ENCODE data around the gene KCNC2.

Gene KCNC2

GRCh38 chr12:75137896-75138295, 71.7 kb downstream of the KCNC2 start:
- no peaks in the 10 kb centered on the region for H3K4me1 Mint-ChIP-seq (ENCODE audit: low read depth in 2 of 2)
- no peak for DNase-seq
- no peaks in the 10 kb centered on the region for H3K9me3 Mint-ChIP-seq
- H3K4me3 Mint-ChIP-seq: no peak overlapping the region
- ATAC-seq (replicated peaks): no peak
- H3K27me3 Mint-ChIP-seq: no peaks in the 10 kb centered on the region
- H3K36me3 Mint-ChIP-seq (ENCODE audit: insufficient read depth): no peaks in the 10 kb centered on the region
- no peak overlapping the region for H3K27ac Mint-ChIP-seq

GRCh38 chr12:75135026-75135425, 74.6 kb downstream of the KCNC2 start:
- Mint-ChIP-seq H3K4me1 (ENCODE audit: low read depth in 2 of 2) (no peaks in the 10 kb centered on the region), H3K4me3 (no peak overlapping the region), H3K27ac (no peak overlapping the region), H3K9me3 (no peaks in the 10 kb centered on the region), H3K27me3 (no peaks in the 10 kb centered on the region), H3K36me3 (ENCODE audit: insufficient read depth) (no peaks in the 10 kb centered on the region)
- DNase-seq: no peak
- no peak for ATAC-seq (replicated peaks)

- H3K4me1 Mint-ChIP-seq (ENCODE audit: low read depth in 2 of 2): no peaks in the 10 kb centered on the region
- H3K4me3 Mint-ChIP-seq: no peak overlapping the region
- H3K36me3 Mint-ChIP-seq (ENCODE audit: insufficient read depth): no peaks in the 10 kb centered on the region
- ATAC-seq (replicated peaks): no peak
- H3K9me3 Mint-ChIP-seq: no peaks in the 10 kb centered on the region
- no peaks in the 10 kb centered on the region for H3K27me3 Mint-ChIP-seq
- no peak for DNase-seq
- no peak overlapping the region for H3K27ac Mint-ChIP-seq
Observed at GRCh38 chr12:75130811-75131210, 78.8 kb downstream of the KCNC2 start.

- no peaks in the 10 kb centered on the region for H3K9me3 Mint-ChIP-seq
- H3K27ac Mint-ChIP-seq: no peak overlapping the region
- no peak for ATAC-seq (replicated peaks)
- H3K27me3 Mint-ChIP-seq: no peaks in the 10 kb centered on the region
- no peaks in the 10 kb centered on the region for H3K4me1 Mint-ChIP-seq (ENCODE audit: low read depth in 2 of 2)
- no peak for DNase-seq
- no peaks in the 10 kb centered on the region for H3K36me3 Mint-ChIP-seq (ENCODE audit: insufficient read depth)
- no peak overlapping the region for H3K4me3 Mint-ChIP-seq
Observed at GRCh38 chr12:75129275-75129674, 80.4 kb downstream of the KCNC2 start.

GRCh38 chr12:75121036-75121705, 88.5 kb downstream of the KCNC2 start:
- H3K27ac Mint-ChIP-seq: no peak overlapping the region
- no peak for DNase-seq
- no peaks in the 10 kb centered on the region for H3K9me3 Mint-ChIP-seq
- no peak for ATAC-seq (replicated peaks)
- no peaks in the 10 kb centered on the region for H3K36me3 Mint-ChIP-seq (ENCODE audit: insufficient read depth)
- H3K4me1 Mint-ChIP-seq (ENCODE audit: low read depth in 2 of 2): no peaks in the 10 kb centered on the region
- no peaks in the 10 kb centered on the region for H3K27me3 Mint-ChIP-seq
- no peak overlapping the region for H3K4me3 Mint-ChIP-seq

- no peaks in the 10 kb centered on the region for H3K4me1 Mint-ChIP-seq (ENCODE audit: low read depth in 2 of 2)
- peaks cover 0 to under 1% of the 10 kb centered on the region in 2 donors for H3K9me3 Mint-ChIP-seq
- H3K27me3 Mint-ChIP-seq: no peaks in the 10 kb centered on the region
- DNase-seq (no peak), ATAC-seq (replicated peaks) (no peak)
- no peak overlapping the region for H3K4me3 Mint-ChIP-seq
- no peaks in the 10 kb centered on the region for H3K36me3 Mint-ChIP-seq (ENCODE audit: insufficient read depth)
- no peak overlapping the region for H3K27ac Mint-ChIP-seq
Observed at GRCh38 chr12:75120311-75120711, 89.3 kb downstream of the KCNC2 start.

GRCh38 chr12:75116646-75117198, 92.9 kb downstream of the KCNC2 start:
- H3K4me3 Mint-ChIP-seq: no peak overlapping the region
- DNase-seq: no peak
- no peak overlapping the region for H3K27ac Mint-ChIP-seq
- H3K36me3 Mint-ChIP-seq (ENCODE audit: insufficient read depth): no peaks in the 10 kb centered on the region
- H3K27me3 Mint-ChIP-seq: no peaks in the 10 kb centered on the region
- H3K4me1 Mint-ChIP-seq (ENCODE audit: low read depth in 2 of 2): no peaks in the 10 kb centered on the region
- peaks cover 0 to 4% of the 10 kb centered on the region in 2 donors for H3K9me3 Mint-ChIP-seq
- no peak for ATAC-seq (replicated peaks)

- no peaks in the 10 kb centered on the region for H3K4me1 Mint-ChIP-seq (ENCODE audit: low read depth in 2 of 2)
Observed at GRCh38 chr12:75115748-75116147, 93.9 kb downstream of the KCNC2 start.

GRCh38 chr12:75103822-75104221, 105.8 kb downstream of the KCNC2 start:
- Mint-ChIP-seq H3K27me3 (no peaks in the 10 kb centered on the region), H3K4me3 (no peak overlapping the region), H3K4me1 (ENCODE audit: low read depth in 2 of 2) (no peaks in the 10 kb centered on the region), H3K9me3 (no peaks in the 10 kb centered on the region), H3K27ac (no peak overlapping the region), H3K36me3 (ENCODE audit: insufficient read depth) (no peaks in the 10 kb centered on the region)
- DNase-seq: no peak
- ATAC-seq (replicated peaks): no peak

More at GRCh38 chr12:75115748-75116147, 93.9 kb downstream of the KCNC2 start:
- ATAC-seq (replicated peaks): no peak
- no peak for DNase-seq
- H3K36me3 Mint-ChIP-seq (ENCODE audit: insufficient read depth): no peaks in the 10 kb centered on the region
- H3K4me3 Mint-ChIP-seq: no peak overlapping the region
- no peak overlapping the region for H3K27ac Mint-ChIP-seq
- H3K9me3 Mint-ChIP-seq: peaks cover 0 to 4% of the 10 kb centered on the region in 2 donors
- H3K27me3 Mint-ChIP-seq: no peaks in the 10 kb centered on the region

- DNase-seq: no peak
- Mint-ChIP-seq H3K27ac (no peak overlapping the region), H3K27me3 (no peaks in the 10 kb centered on the region), H3K9me3 (no peaks in the 10 kb centered on the region), H3K4me3 (no peak overlapping the region), H3K36me3 (ENCODE audit: insufficient read depth) (no peaks in the 10 kb centered on the region), H3K4me1 (ENCODE audit: low read depth in 2 of 2) (no peaks in the 10 kb centered on the region)
- ATAC-seq (replicated peaks): no peak
Observed at GRCh38 chr12:75101781-75102180, 107.9 kb downstream of the KCNC2 start.

- Mint-ChIP-seq H3K4me1 (ENCODE audit: low read depth in 2 of 2) (no peaks in the 10 kb centered on the region), H3K27me3 (no peaks in the 10 kb centered on the region), H3K9me3 (no peaks in the 10 kb centered on the region), H3K36me3 (ENCODE audit: insufficient read depth) (no peaks in the 10 kb centered on the region), H3K27ac (no peak overlapping the region), H3K4me3 (no peak overlapping the region)
- no peak for DNase-seq
- no peak for ATAC-seq (replicated peaks)
Observed at GRCh38 chr12:75099210-75099609, 110.4 kb downstream of the KCNC2 start.

- no peak overlapping the region for H3K4me3 Mint-ChIP-seq
Observed at GRCh38 chr12:75097003-75097402, 112.6 kb downstream of the KCNC2 start.

GRCh38 chr12:75087654-75088053, 122.0 kb downstream of the KCNC2 start:
- Mint-ChIP-seq H3K36me3 (ENCODE audit: insufficient read depth) (no peaks in the 10 kb centered on the region), H3K4me1 (ENCODE audit: low read depth in 2 of 2) (no peaks in the 10 kb centered on the region), H3K9me3 (peaks cover 0 to 2% of the 10 kb centered on the region in 2 donors), H3K27me3 (no peaks in the 10 kb centered on the region), H3K4me3 (no peak overlapping the region), H3K27ac (no peak overlapping the region)
- ATAC-seq (replicated peaks) (no peak), DNase-seq (no peak)

More at GRCh38 chr12:75097003-75097402, 112.6 kb downstream of the KCNC2 start:
- no peak for DNase-seq
- H3K9me3 Mint-ChIP-seq: no peaks in the 10 kb centered on the region
- no peak overlapping the region for H3K27ac Mint-ChIP-seq
- H3K4me1 Mint-ChIP-seq (ENCODE audit: low read depth in 2 of 2): no peaks in the 10 kb centered on the region
- ATAC-seq (replicated peaks): no peak
- no peaks in the 10 kb centered on the region for H3K36me3 Mint-ChIP-seq (ENCODE audit: insufficient read depth)
- H3K27me3 Mint-ChIP-seq: no peaks in the 10 kb centered on the region

All from effector memory CD8-positive, alpha-beta T cell (primary cell).